Chondrocyte (in vitro differentiated cells): Measurements from ENCODE around the gene ARL13A. TPM values are rescaled to one million over a fixed set of nuclear protein-coding genes. Genes with fewer than 3 reads are reported as not detected.
"Not testable (repeated sequence)": the region's sequence is repeated elsewhere in the genome, so short reads cannot be mapped to it uniquely, and the experiment has no call there.

Experiments
- DNase-seq: peaks from one replicate; pipeline ENCODE4 v3.0.0; 2021; ENCODE audit warnings: mixed read lengths, low spot score
- H3K27ac Mint-ChIP-seq: one replicate; pipeline ENCODE4 v1.8.0; 2021; ENCODE audit warnings: mild to moderate bottlenecking, moderate library complexity, mixed read lengths; ENCODE audit not compliant: unreplicated experiment
- H3K27me3 Mint-ChIP-seq: 2 replicates; pipeline ENCODE4 v1.8.0; 2021; ENCODE audit warnings: low read depth, mixed read lengths
- H3K36me3 Mint-ChIP-seq: 2 replicates; pipeline ENCODE4 v1.8.0; 2021; ENCODE audit warnings: low read depth, mixed read lengths
- H3K4me1 Mint-ChIP-seq: 2 replicates; pipeline ENCODE4 v1.8.0; 2021; ENCODE audit warnings: low read depth, mild to moderate bottlenecking, mixed read lengths
- H3K4me3 Mint-ChIP-seq: one replicate; pipeline ENCODE4 v1.8.0; 2021; ENCODE audit warnings: mild to moderate bottlenecking, moderate library complexity, mixed read lengths; ENCODE audit not compliant: unreplicated experiment
- H3K9me3 Mint-ChIP-seq: 2 replicates; pipeline ENCODE4 v1.8.0; 2021; ENCODE audit warnings: low read depth, mixed read lengths
- total RNA-seq: library from RNA; stranded (reverse); gene quantifications from 3 replicates; pipeline ENCODE4 v1.2.1, GENCODE V29; 2021
- TF ChIP-seq, protein P1 (sequence below): fragments of 200-600 bp; sonication (generic); IDR thresholded peaks from 2 replicates; pipeline ENCODE4 v1.5.0; 2021; ENCODE audit warnings: antibody characterized with exemption, mild to moderate bottlenecking, moderate library complexity

Gene ARL13A
- total RNA-seq, 1 donor from 2014 or later: not detected

DNA sequence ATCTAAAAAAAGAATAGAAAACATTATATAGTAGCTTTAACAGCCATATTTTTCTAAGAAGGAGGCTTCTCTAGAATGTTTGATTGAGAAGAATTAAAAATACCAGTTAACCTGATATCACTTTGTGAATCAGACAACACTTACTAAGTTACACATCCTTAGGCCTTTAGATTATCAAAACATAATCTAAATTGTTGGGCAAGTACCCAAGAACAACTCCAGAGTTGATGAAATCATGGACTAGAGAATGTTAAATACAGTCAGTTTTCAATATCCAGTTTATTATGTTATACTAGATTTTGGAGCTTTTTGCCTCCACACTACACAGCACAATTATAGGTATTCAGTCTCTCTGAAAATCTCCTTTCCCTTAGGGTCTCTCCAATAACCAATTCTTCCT lies 39.6 kb downstream of the ARL13A start:
- Mint-ChIP-seq H3K27ac (no peak overlapping the region), H3K4me1 (peaks cover 11% of the 10 kb centered on the region), H3K9me3 (no peaks in the 10 kb centered on the region), H3K27me3 (no peaks in the 10 kb centered on the region), H3K36me3 (peaks cover 5% of the 10 kb centered on the region), H3K4me3 (no peak overlapping the region)
- TF ChIP-seq, protein P1, sequence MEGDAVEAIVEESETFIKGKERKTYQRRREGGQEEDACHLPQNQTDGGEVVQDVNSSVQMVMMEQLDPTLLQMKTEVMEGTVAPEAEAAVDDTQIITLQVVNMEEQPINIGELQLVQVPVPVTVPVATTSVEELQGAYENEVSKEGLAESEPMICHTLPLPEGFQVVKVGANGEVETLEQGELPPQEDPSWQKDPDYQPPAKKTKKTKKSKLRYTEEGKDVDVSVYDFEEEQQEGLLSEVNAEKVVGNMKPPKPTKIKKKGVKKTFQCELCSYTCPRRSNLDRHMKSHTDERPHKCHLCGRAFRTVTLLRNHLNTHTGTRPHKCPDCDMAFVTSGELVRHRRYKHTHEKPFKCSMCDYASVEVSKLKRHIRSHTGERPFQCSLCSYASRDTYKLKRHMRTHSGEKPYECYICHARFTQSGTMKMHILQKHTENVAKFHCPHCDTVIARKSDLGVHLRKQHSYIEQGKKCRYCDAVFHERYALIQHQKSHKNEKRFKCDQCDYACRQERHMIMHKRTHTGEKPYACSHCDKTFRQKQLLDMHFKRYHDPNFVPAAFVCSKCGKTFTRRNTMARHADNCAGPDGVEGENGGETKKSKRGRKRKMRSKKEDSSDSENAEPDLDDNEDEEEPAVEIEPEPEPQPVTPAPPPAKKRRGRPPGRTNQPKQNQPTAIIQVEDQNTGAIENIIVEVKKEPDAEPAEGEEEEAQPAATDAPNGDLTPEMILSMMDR: no peak
- no peak for DNase-seq

DNA sequence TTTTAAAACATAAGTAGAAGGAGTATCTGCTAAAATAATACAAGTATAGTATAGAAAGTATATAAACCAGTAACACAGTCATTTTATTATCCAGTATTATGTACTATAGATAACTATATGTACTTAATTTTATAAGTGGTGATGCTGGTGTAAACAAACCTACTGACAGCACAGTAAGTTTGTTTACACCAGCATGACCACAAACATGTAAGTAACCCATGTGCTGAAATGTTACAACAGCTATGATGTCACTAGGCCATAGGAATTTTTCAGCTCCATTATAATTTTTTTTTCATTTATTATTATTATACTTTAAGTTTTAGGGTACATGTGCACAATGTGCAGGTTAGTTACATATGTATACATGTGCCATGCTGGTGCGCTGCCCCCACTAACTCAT lies 42.5 kb downstream of the ARL13A start:
- not testable (repeated sequence) for H3K27ac Mint-ChIP-seq, H3K27me3 Mint-ChIP-seq, H3K36me3 Mint-ChIP-seq, DNase-seq, H3K9me3 Mint-ChIP-seq, H3K4me3 Mint-ChIP-seq
- peaks cover 11% of the 10 kb centered on the region for H3K4me1 Mint-ChIP-seq

DNA sequence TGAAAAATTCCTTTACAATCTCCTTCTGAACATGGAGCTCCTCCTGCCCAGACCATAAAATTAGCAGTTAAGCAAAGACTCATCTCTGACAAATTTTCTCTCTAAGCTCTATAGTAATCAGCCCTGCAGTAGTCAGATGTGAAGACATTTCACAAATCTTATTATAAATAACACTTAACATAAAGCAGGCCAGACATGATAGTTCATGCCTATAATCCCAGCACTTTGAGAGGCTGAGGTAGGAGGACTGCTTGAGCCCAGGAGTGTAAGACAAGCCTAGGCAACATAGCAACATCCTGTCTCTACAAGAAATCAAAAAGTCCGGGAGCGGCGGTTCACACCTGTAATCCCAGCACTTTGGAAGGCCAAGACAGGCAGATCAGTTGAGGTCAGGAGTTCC lies 52.5 kb downstream of the ARL13A start:
- TF ChIP-seq, protein P1: no peak
- Mint-ChIP-seq H3K27ac (no peak overlapping the region), H3K4me3 (no peak overlapping the region), H3K9me3 (peaks cover 10% of the 10 kb centered on the region), H3K36me3 (peaks cover 15% of the 10 kb centered on the region), H3K27me3 (no peaks in the 10 kb centered on the region), H3K4me1 (peaks cover 4% of the 10 kb centered on the region)
- DNase-seq: no peak

DNA sequence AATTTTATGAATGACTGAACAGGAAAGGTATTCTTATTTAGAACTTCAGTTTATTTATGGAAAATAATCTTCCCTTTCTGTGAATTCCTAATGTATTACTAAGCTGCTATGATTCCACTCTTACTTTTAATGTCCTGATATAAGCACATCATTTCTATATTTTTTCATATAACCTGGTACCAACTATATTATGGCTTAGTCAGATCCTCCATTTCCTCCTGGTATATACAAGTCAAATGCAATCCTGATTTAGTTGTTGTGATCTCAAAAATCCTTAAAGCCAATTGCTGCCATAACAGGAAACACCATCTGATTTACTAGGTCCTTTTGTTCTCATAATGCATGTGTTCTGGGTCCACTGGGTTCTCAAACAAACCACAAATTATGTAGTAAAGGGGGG lies 55.6 kb downstream of the ARL13A start:
- TF ChIP-seq, protein P1: no peak
- Mint-ChIP-seq H3K27ac (no peak overlapping the region), H3K4me1 (peaks cover 4% of the 10 kb centered on the region), H3K9me3 (peaks cover 13% of the 10 kb centered on the region), H3K27me3 (no peaks in the 10 kb centered on the region), H3K4me3 (no peak overlapping the region), H3K36me3 (peaks cover 22% of the 10 kb centered on the region)
- no peak for DNase-seq

DNA sequence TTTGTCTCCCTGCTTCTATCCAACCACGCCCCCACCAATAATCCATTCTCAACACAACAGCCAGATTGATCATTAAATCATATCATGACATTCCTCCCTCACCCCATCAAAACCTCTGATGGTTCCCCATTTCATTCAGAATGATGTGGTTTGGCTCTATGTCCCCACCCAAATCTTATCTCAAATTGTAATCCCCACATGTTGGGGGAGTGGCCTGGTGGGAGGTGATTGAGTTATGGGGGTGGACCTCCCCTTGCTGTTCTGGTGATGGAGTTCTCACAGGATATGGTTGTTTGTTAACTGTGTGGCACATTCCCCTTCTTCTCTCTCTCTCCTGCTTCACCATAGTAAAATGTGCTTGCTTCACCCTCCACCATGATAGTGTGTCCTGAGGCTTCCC lies 59.1 kb downstream of the ARL13A start:
- Mint-ChIP-seq H3K4me3 (no peak overlapping the region), H3K36me3 (peaks cover 15% of the 10 kb centered on the region), H3K27me3 (no peaks in the 10 kb centered on the region), H3K9me3 (peaks cover 11% of the 10 kb centered on the region), H3K27ac (no peak overlapping the region), H3K4me1 (peaks cover 4% of the 10 kb centered on the region)
- DNase-seq: no peak
- TF ChIP-seq, protein P1: no peak

DNA sequence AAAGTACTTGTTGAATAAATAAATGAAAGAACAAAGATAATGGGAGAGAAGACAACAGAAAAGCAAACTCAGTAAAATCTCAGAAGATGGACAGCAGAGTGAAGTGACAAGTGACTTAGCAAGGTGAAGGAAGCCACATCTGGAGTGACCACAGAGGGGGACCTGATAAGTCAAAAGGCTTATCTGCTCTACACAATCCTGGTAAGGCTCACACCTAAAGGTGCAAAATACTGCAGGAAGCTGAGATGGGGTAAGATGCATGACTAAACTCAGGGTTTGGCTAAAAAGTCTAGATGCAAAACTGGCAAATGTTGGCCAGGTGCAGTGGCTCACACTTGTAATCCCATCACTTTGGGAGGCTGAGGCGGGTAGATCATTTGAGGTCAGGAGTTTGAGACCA lies 60.2 kb downstream of the ARL13A start:
- Mint-ChIP-seq H3K4me1 (peaks cover 4% of the 10 kb centered on the region), H3K27ac (no peak overlapping the region), H3K9me3 (peaks cover 11% of the 10 kb centered on the region), H3K27me3 (no peaks in the 10 kb centered on the region), H3K4me3 (no peak overlapping the region), H3K36me3 (peaks cover 15% of the 10 kb centered on the region)
- no peak for DNase-seq
- TF ChIP-seq, protein P1: no peak
